HCT116 (cell line): ENCODE data around the gene RCBTB2. TPM values are rescaled to one million over a fixed set of nuclear protein-coding genes. Genes with fewer than 3 reads are reported as not detected.

Source experiments
- ATAC-seq: fragments of 200-7000 bp; cut with Tn5 transposase; 2 replicates; pipeline ENCODE4 v1.9.1; 2020; ENCODE audit warnings: mild to moderate bottlenecking, moderate library complexity
- BruUV-seq: library from RNA; stranded (reverse); fragments of 400-500 nt; replicated peaks from 2 replicates; lab custom pipeline; 2021; lab: Mats Ljungman, UMichigan
- CTCF ChIA-PET: fragments of 300-600 bp; sonication (Branson Sonifier 250); formaldehyde crosslinking; loops from one replicate; lab custom pipeline; 2021; ENCODE audit warnings: antibody characterized with exemption; lab: Charles Lee
- POLR2A ChIA-PET: fragments of 300-600, 350-600 bp; sonication (Branson Sonifier 250); formaldehyde crosslinking; loops from one replicate; lab custom pipeline; 2021; ENCODE audit warnings: antibody characterized with exemption; lab: Charles Lee
- RAD21 ChIA-PET, 2 experiments: fragments of 300-600 bp; sonication (Branson Sonifier 250); formaldehyde crosslinking; loops; one replicate each; lab custom pipeline; 2023; ENCODE audit warnings: low total read pairs in 2 of 2; ENCODE audit not compliant: uncharacterized antibody in 2 of 2, unreplicated experiment in 2 of 2, low non-redundant PET in 1 of 2; lab: Charles Lee
- DNase-seq: peaks from one replicate; pipeline ENCODE4 v3.0.0-alpha.2; 2010; ENCODE audit warnings: low read depth, low spot score
- H2AFZ ChIP-seq: fragments of 200-600 bp; shearing (Covaris generic), sonication (generic); 2 replicates; pipeline ENCODE4 v1.6.1; 2017; ENCODE audit warnings: low read depth, mixed run types, mixed read lengths, antibody characterized with exemption, low read length; ENCODE audit not compliant: poor library complexity, severe bottlenecking
- H3K27ac ChIP-seq: 2 replicates; pipeline ENCODE4 v1.5.1; 2012; ENCODE audit warnings: low read depth, low read length
- H3K27me3 ChIP-seq: fragments of 200-600 bp; sonication (generic); 2 replicates; pipeline ENCODE4 v1.6.1; 2016; ENCODE audit warnings: mixed run types, low read length, mixed read lengths; ENCODE audit not compliant: insufficient read depth
- H3K36me3 ChIP-seq, 2 experiments: fragments of 200-500 bp in 1 of 2; fragments of 200-600 bp in 1 of 2; sonication (Bioruptor generic) in 1 of 2; sonication (generic) in 1 of 2; 2 replicates each; pipeline versions ENCODE4 v1.5.1 to v1.6.1; 2014 to 2016; ENCODE audit warnings: low read length in 2 of 2, inconsistent platforms in 1 of 2, mixed read lengths in 1 of 2, mixed run types in 1 of 2; ENCODE audit not compliant: insufficient read depth in 2 of 2, control insufficient read depth in 1 of 2
- H3K4me1 ChIP-seq, 2 experiments: fragments of 200-600 bp in 1 of 2; sonication (generic) in 1 of 2; 2 replicates each; pipeline versions ENCODE4 v1.5.1 to v1.6.1; 2012 to 2017; ENCODE audit warnings: low read length in 2 of 2, inconsistent platforms in 1 of 2, mild to moderate bottlenecking in 1 of 2, mixed read lengths in 1 of 2, mixed run types in 1 of 2, moderate library complexity in 1 of 2; ENCODE audit not compliant: insufficient read depth in 2 of 2, control insufficient read depth in 1 of 2
- H3K4me2 ChIP-seq: fragments of 200-600 bp; sonication (generic); 2 replicates; pipeline ENCODE4 v1.6.1; 2017; ENCODE audit warnings: mixed run types, low read length, mixed read lengths
- H3K4me3 ChIP-seq, 2 experiments: fragments of 200-600 bp in 1 of 2; sonication (generic) in 1 of 2; replicated peaks in 1 of 2; 2 replicates each; pipeline ENCODE4 v1.5.1; 2011 to 2016; ENCODE audit warnings: low read length in 2 of 2, control low read depth in 1 of 2, low read depth in 1 of 2, mild to moderate bottlenecking in 1 of 2, mixed read lengths in 1 of 2, mixed run types in 1 of 2
- H3K79me2 ChIP-seq: fragments of 200-600 bp; sonication (generic); 2 replicates; pipeline ENCODE4 v1.6.1; 2017; ENCODE audit warnings: mild to moderate bottlenecking, mixed run types, low read length, moderate library complexity, mixed read lengths; ENCODE audit not compliant: insufficient read depth
- H3K9ac ChIP-seq: fragments of 200-600 bp; sonication (generic); 2 replicates; pipeline ENCODE4 v1.6.1; 2016; ENCODE audit warnings: low read length, mixed read lengths
- H3K9me2 ChIP-seq: fragments of 200-600 bp; sonication (generic), shearing (Covaris generic); 2 replicates; pipeline ENCODE4 v1.6.1; 2017; ENCODE audit warnings: mixed run types, mild to moderate bottlenecking, moderate library complexity; ENCODE audit not compliant: insufficient read depth
- H3K9me3 ChIP-seq, 2 experiments: fragments of 200-500 bp in 1 of 2; fragments of 200-600 bp in 1 of 2; sonication (Bioruptor generic) in 1 of 2; sonication (generic) in 1 of 2; 2 replicates each; pipeline ENCODE4 v1.6.1; 2014 to 2017; ENCODE audit warnings: low read length in 2 of 2, mixed read lengths in 2 of 2, inconsistent platforms in 1 of 2, low read depth in 1 of 2, mild to moderate bottlenecking in 1 of 2, mixed run types in 1 of 2, moderate library complexity in 1 of 2; ENCODE audit not compliant: control insufficient read depth in 1 of 2, insufficient read depth in 1 of 2
- H4K20me1 ChIP-seq: fragments of 200-600 bp; sonication (generic), shearing (Covaris generic); 2 replicates; pipeline ENCODE4 v1.6.1; 2017; ENCODE audit warnings: mixed run types, mild to moderate bottlenecking, moderate library complexity; ENCODE audit not compliant: insufficient read depth
- CBX3 ChIP-seq: IDR thresholded peaks from 2 replicates; pipeline ENCODE4 v1.6.1; 2012; ENCODE audit warnings: low read depth
- EGR1 ChIP-seq: IDR thresholded peaks from 2 replicates; pipeline ENCODE4 v1.6.1; 2012; ENCODE audit warnings: low read depth
- EZH2phosphoT487 ChIP-seq: fragments of 200-600 bp; IDR thresholded peaks from 2 replicates; pipeline ENCODE4 v1.6.1; 2018; ENCODE audit warnings: antibody characterized with exemption, borderline replicate concordance
- FOSL1 ChIP-seq: IDR thresholded peaks from 2 replicates; pipeline ENCODE4 v1.6.1; 2012; ENCODE audit warnings: low read depth
- JUND ChIP-seq: IDR thresholded peaks from 2 replicates; pipeline ENCODE4 v1.6.1; 2012
- POLR2AphosphoS5 ChIP-seq: IDR thresholded peaks from 2 replicates; pipeline ENCODE4 v1.6.1; 2011; ENCODE audit warnings: mild to moderate bottlenecking, low read depth, low read length, moderate library complexity
- RAD21 ChIP-seq: IDR thresholded peaks from 2 replicates; pipeline ENCODE4 v1.6.1; 2012; ENCODE audit warnings: low read depth, mild to moderate bottlenecking
- YY1 ChIP-seq: IDR thresholded peaks from 2 replicates; pipeline ENCODE4 v1.6.1; 2011; ENCODE audit warnings: low read length, low read depth, moderate library complexity, mild to moderate bottlenecking; ENCODE audit not compliant: insufficient replicate concordance; ENCODE audit errors: extremely low read depth
- ZFX ChIP-seq: fragments of 450-650 bp; IDR thresholded peaks from 2 replicates; pipeline ENCODE4 v1.6.1; 2017
- ZNF274 ChIP-seq: fragments of 200-500 bp; sonication (Bioruptor generic); IDR thresholded peaks from 2 replicates; pipeline ENCODE4 v1.6.1; 2014; ENCODE audit warnings: mild to moderate bottlenecking, low read depth, low read length, inconsistent platforms
- intact Hi-C: fragments of 100-400 bp; cut with micrococcal nuclease; formaldehyde crosslinking; loops from 2 replicates; pipeline ENCODE4 v1.10.0; 2022
- total RNA-seq: library from RNA; stranded (reverse); gene quantifications from one replicate; pipeline ENCODE4 v1.2.1, GENCODE V29; 2021; ENCODE audit not compliant: unreplicated experiment
- TF ChIP-seq, protein P1 (sequence below): IDR thresholded peaks from 2 replicates; pipeline ENCODE4 v1.6.1; 2012
- TF ChIP-seq, protein P2 (sequence below): IDR thresholded peaks from 2 replicates; pipeline ENCODE4 v1.6.1; 2012; ENCODE audit warnings: low read depth
- TF ChIP-seq, protein P3 (sequence below): IDR thresholded peaks from 2 replicates; pipeline ENCODE4 v1.6.1; 2012

The RCBTB2 gene
- total RNA-seq, 1 experiment from 2014 or later, result 1.3 TPM

DNA sequence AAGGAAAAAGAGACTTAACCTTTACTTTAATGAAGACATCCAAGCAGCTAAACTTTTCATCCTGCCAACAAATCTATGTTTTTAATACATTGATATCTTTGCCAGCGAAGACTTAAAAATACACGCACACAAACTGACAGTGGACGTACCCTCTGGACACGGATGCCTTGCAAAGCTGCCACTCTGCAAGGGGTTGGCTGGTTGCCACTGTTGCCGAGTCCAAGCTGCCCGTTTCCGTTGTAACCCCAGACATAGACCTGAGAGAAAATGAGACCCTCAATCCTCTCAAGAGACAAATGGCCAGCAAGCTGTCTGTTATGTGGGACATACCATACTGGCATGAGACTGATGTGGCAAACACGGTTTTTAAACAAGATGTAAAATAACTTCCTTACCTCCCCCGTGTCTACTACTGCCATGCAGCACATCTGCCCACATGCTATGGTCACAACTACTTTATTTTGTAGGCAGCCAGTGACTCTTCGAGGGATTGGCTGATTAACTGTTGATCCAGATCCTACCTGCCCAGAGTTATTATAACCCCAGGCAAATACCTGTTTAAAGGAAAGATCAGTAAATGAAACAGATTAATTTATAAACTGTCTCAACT is 21.2 kb downstream of the RCBTB2 start:
- ChIA-PET CTCF (no interaction called here), RAD21 (no interaction called here), POLR2A (no interaction called here)
- H3K4me2 ChIP-seq, result no peak overlapping the region
- no peaks in the 10 kb centered on the region for H3K9me3 ChIP-seq
- BruUV-seq, result no TSS peak
- H2AFZ ChIP-seq, result no peak overlapping the region
- H3K9ac ChIP-seq, result no peak overlapping the region
- no peaks in the 10 kb centered on the region for H3K36me3 ChIP-seq
- H4K20me1 ChIP-seq, result no peaks in the 10 kb centered on the region
- H3K27me3 ChIP-seq, result no peaks in the 10 kb centered on the region
- TF ChIP-seq JUND, result no peak
- no peaks in the 10 kb centered on the region for H3K79me2 ChIP-seq
- ATAC-seq, result no peak
- no peak overlapping the region for H3K27ac ChIP-seq
- DNase-seq, result no peak
- H3K4me1 ChIP-seq, result no peaks in the 10 kb centered on the region
- intact Hi-C loops, result no loop called here
- H3K9me2 ChIP-seq, result no peaks in the 10 kb centered on the region
- H3K4me3 ChIP-seq, result no peak overlapping the region

DNA sequence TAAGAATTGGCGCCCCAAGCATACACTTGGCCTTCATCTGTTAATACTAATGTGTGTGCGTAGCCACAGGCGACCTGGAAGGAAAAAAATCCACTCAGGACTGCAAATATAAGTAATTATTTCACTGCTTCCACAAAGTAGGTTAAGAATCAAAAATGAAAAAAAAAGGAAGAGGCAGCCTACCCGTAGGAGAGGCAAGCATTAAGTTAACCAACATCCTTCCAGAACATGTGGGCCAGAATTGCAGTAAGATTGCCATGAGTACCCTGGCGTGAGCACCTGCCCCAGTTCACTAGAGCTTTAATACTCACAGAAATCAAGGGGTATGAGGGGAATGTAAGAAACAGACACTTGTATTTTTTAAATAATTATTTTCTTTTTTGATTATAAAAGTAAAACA is 22.2 kb downstream of the RCBTB2 start:
- CTCF ChIA-PET, result no interaction called here

More for the DNA sequence above, 22.2 kb downstream of the RCBTB2 start:
- TF ChIP-seq EZH2phosphoT487 (no peak), FOSL1 (no peak), ZNF274 (no peak), CBX3 (no peak), ZFX (no peak), JUND (no peak), YY1 (no peak), RAD21 (no peak), EGR1 (no peak), POLR2AphosphoS5 (no peak)
- TF ChIP-seq, protein P1, sequence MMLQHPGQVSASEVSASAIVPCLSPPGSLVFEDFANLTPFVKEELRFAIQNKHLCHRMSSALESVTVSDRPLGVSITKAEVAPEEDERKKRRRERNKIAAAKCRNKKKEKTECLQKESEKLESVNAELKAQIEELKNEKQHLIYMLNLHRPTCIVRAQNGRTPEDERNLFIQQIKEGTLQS, result no peak
- TF ChIP-seq, protein P2, sequence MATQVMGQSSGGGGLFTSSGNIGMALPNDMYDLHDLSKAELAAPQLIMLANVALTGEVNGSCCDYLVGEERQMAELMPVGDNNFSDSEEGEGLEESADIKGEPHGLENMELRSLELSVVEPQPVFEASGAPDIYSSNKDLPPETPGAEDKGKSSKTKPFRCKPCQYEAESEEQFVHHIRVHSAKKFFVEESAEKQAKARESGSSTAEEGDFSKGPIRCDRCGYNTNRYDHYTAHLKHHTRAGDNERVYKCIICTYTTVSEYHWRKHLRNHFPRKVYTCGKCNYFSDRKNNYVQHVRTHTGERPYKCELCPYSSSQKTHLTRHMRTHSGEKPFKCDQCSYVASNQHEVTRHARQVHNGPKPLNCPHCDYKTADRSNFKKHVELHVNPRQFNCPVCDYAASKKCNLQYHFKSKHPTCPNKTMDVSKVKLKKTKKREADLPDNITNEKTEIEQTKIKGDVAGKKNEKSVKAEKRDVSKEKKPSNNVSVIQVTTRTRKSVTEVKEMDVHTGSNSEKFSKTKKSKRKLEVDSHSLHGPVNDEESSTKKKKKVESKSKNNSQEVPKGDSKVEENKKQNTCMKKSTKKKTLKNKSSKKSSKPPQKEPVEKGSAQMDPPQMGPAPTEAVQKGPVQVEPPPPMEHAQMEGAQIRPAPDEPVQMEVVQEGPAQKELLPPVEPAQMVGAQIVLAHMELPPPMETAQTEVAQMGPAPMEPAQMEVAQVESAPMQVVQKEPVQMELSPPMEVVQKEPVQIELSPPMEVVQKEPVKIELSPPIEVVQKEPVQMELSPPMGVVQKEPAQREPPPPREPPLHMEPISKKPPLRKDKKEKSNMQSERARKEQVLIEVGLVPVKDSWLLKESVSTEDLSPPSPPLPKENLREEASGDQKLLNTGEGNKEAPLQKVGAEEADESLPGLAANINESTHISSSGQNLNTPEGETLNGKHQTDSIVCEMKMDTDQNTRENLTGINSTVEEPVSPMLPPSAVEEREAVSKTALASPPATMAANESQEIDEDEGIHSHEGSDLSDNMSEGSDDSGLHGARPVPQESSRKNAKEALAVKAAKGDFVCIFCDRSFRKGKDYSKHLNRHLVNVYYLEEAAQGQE, result no peak
- TF ChIP-seq, protein P3, sequence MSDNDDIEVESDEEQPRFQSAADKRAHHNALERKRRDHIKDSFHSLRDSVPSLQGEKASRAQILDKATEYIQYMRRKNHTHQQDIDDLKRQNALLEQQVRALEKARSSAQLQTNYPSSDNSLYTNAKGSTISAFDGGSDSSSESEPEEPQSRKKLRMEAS, result no peak
- ChIA-PET POLR2A (no interaction called here), RAD21 (no interaction called here)
- ATAC-seq, result no peak
- Histone ChIP-seq H3K36me3 (no peaks in the 10 kb centered on the region), H3K27me3 (no peaks in the 10 kb centered on the region), H3K4me2 (no peak overlapping the region), H2AFZ (no peak overlapping the region), H3K9me2 (no peaks in the 10 kb centered on the region), H3K4me3 (no peak overlapping the region), H3K79me2 (no peaks in the 10 kb centered on the region), H4K20me1 (no peaks in the 10 kb centered on the region), H3K9me3 (no peaks in the 10 kb centered on the region), H3K4me1 (no peaks in the 10 kb centered on the region), H3K9ac (no peak overlapping the region), H3K27ac (no peak overlapping the region)
- intact Hi-C loops, result no loop called here
- BruUV-seq, result no TSS peak
- no peak for DNase-seq
